RPMI8226 (cell line): ENCODE measurements around the gene ADARB1.

ENCODE experiments used
- DNase-seq: peaks from one replicate; pipeline ENCODE4 v3.0.0-alpha.2; 2015

The ADARB1 gene

GRCh38 chr21:45179568-45180245 is 105.3 kb downstream of the ADARB1 start:
- DNase-seq: no peak

DNA sequence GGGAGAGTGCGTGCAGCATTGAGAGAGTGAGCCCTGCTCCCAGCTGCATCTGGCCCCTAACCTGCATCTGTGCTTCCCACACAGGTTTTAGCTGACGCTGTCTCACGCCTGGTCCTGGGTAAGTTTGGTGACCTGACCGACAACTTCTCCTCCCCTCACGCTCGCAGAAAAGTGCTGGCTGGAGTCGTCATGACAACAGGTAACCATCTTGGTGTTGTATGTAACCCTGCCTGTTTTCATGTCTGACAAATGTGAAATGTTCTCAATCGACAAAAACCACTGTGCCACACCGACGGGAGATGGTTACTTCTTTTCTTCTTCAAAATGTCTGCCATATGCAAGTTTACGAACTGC is 105.8 kb downstream of the ADARB1 start:
- DNase-seq: no peak

- DNase-seq: no peak
Measured at GRCh38 chr21:45182958-45183357, 108.6 kb downstream of the ADARB1 start.

DNA sequence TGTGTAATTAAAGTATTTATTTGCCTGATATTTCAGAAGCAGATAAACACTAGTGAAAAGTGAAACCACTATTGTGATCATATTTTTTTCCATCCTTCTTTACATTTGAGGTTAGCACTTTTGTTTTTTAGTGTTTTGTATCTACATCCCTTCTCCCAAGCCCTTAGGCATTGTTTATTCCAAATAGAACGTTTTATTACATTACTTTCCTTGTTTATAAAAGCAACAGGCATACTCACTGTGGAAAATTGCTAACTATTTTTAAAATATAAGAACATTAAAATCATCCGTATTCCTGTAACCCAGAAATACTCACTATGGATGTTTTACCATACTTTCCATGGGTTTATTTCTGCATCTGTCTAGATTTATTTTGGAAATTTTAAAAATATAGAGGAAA is 109.5 kb downstream of the ADARB1 start:
- no peak for DNase-seq

GRCh38 chr21:45184869-45185268 is 110.5 kb downstream of the ADARB1 start:
- DNase-seq: no peak

- DNase-seq: no peak
Measured at GRCh38 chr21:45186709-45187108, 112.3 kb downstream of the ADARB1 start.

- no peak for DNase-seq
Measured at GRCh38 chr21:45187646-45188045, 113.3 kb downstream of the ADARB1 start.

- DNase-seq: no peak
Measured at GRCh38 chr21:45190013-45190412, 115.6 kb downstream of the ADARB1 start.

DNA sequence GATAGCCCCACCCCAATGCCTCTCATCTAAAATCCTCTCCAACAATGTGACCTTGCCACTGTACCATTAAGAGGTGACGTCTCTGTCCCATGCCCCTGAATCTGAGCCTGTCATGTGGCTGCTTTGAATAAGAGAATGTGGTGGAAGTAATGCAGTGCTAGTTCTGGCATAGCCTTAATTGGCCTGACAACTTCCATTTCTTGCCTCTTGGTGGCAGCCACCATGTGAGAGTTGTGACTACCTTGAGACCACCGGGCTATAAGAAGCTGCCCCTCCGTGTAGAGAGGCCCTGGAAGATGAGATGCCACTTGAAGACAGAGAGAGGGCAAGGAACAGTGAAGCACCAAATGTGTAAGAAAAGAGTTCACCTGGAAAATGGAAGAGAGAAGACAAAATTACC is 118.0 kb downstream of the ADARB1 start:
- DNase-seq: no peak

GRCh38 chr21:45196620-45197019 is 122.2 kb downstream of the ADARB1 start:
- no peak for DNase-seq

DNA sequence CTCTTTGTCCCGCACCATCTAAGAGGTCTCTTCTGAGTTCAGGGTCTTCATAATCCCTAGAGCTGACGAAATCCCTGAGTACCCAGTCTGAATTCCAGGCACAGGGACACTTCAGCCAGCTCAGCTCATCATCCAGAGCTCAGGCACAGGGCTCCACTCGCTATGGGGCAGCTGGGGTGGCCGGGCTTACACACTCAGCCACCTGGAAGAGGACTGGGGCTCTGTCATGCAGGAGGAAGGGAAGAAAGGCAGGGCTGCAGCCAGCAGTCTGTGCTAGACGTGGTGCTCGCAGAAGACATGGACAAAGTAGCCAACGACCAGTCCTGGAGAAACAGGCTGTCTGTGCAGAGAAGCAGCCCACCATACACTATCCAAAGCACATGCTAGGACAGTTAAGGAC is 124.8 kb downstream of the ADARB1 start:
- DNase-seq: no peak

GRCh38 chr21:45200031-45200430 is 125.7 kb downstream of the ADARB1 start:
- no peak for DNase-seq

DNA sequence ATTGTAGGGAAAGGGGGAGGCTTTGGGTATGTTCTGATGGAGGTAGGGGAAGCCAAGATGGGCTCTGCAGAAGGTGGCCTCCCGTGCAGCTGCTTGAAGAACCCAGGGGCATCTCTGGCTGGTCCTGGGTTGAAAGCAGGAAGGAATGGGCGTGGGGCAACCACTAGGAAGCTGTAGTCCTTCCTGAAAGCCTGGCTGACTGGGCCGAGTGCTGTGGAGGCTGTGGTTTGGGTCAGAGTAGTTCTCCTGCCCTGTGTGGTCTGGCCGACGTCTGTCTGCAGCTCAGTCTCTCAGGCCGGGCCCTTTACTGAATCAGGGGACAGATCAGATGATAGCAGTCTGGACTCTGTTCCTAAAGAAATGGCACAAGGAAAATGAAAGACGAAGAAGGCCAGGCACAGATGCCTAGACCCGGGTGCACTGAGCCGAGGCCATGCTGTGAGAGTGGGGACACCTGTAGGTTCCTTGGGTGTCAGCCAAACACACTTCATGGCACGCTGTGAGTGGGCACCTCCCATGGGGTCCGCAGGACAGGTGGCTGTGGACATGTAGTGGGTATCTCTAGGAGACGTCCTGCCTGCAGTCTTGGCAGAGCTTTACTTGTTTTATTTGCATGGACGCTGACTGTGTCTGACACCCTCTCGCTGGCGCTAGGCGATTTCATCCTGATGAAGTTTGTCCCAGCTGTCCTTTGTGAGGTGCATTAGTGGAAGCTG is 126.4 kb downstream of the ADARB1 start:
- DNase-seq: no peak

DNA sequence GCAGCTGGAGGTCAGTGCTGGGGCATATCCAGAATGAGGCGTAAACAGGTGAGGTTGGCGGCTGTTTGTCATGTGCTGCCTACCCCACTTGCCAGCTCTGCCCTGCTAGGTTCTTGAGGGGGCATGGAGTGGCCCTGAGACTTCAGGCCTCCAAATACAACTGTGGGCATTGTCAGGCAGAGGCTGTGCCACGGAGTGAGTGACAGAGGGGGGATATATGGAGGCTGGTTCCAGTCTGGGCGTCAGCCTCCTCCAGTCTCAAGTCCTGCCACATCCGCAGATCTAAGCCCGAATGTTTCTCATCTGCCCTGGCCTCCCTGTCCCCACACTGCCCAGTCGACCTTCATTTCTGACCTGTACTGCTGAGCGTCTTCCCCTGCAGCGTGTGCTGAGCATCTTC is 128.0 kb downstream of the ADARB1 start:
- no peak for DNase-seq

- DNase-seq: no peak
Measured at GRCh38 chr21:45202889-45203288, 128.5 kb downstream of the ADARB1 start.

- DNase-seq: no peak
Measured at GRCh38 chr21:45203983-45204382, 129.6 kb downstream of the ADARB1 start.

GRCh38 chr21:45204395-45204794 is 130.0 kb downstream of the ADARB1 start:
- DNase-seq: no peak

- peak; percentile 53 for DNase-seq
Measured at GRCh38 chr21:45207839-45208626, 133.7 kb downstream of the ADARB1 start.

DNA sequence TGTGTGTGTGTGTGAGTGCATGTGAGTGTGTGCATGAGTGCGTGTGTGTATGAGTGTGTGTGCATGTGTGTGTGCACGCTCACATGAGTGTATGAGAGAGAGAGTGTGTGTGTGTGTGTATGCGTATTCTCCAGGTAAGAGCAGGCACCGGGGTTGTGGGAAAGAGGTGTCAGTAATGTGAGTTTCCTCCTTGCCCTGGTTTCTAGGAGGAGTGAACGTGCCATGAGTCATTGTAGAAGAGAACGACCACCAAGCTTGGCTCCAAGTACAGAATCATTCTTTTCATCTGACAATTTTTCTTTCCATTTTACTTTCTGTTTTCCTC is 134.2 kb downstream of the ADARB1 start:
- no peak for DNase-seq

DNA sequence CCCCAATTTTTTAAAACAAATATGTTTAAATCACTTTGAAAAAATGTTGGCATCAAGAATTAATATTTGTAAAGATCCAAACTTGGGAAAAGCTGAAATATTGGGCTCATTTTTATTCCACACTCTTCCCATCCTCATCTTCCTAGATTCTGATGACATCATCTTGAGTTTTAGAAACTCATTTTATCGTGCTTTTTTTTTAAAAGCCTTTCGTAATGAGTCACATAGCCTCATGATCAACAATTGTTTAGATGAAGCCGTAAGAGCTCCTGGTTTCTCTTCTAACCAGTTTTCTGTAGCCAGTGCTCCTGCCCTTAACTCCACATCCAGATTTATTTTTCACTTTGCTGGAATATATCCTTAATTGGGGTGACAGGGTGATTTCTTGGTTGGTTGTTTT is 134.7 kb downstream of the ADARB1 start:
- DNase-seq: no peak

GRCh38 chr21:45209685-45210284 is 135.4 kb downstream of the ADARB1 start:
- no peak for DNase-seq

- DNase-seq: no peak
Measured at GRCh38 chr21:45210461-45210983, 136.1 kb downstream of the ADARB1 start.

DNA sequence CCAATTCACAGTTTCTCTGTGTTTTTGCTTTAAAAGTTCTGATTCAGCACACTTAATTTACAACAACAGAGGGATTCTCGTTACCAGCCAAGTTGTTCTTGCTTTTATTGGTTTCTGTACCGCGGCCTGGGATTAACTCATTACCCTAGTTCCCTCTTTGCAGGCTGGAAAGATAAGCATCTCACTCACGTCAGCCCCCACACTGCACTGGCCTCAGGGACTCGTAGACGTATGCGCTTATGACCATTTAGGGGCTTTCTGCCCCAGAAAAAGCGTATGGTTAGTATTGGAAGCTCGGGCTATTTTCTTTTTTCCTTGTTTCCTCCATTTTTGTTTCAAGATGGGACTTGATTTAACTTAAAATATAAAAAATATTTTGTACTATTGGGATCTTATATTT is 137.3 kb downstream of the ADARB1 start:
- no peak for DNase-seq

GRCh38 chr21:45213392-45213791 is 139.0 kb downstream of the ADARB1 start:
- no peak for DNase-seq
